ENCODE measurements around the gene POU3F1.
"Not testable (repeated sequence)": the region's sequence is repeated elsewhere in the genome, so short reads cannot be mapped to it uniquely, and the experiment has no call there.

Gene POU3F1

GRCh38 chr1:38047603-38048141, 1.1 kb upstream of the POU3F1 start:
- no peak for DNase-seq (ENCODE audit: low read depth in 2 of 2)

- DNase-seq (ENCODE audit: low read depth in 2 of 2) = peak; percentile 44 to 55
Measured at GRCh38 chr1:38046884-38047602, 450 bp upstream of the POU3F1 start.

GRCh38 chr1:38045401-38046332, 926 bp downstream of the POU3F1 start:
- no peak for DNase-seq (ENCODE audit: low read depth in 2 of 2)

- DNase-seq (ENCODE audit: low read depth in 2 of 2) = no peak
Measured at GRCh38 chr1:38044221-38045215, 2.1 kb downstream of the POU3F1 start.

- no peak for DNase-seq (ENCODE audit: low read depth in 2 of 2)
Measured at GRCh38 chr1:38043036-38043747, 3.4 kb downstream of the POU3F1 start.

GRCh38 chr1:38041936-38042834, 4.4 kb downstream of the POU3F1 start:
- DNase-seq (ENCODE audit: low read depth in 2 of 2) = no peak

- DNase-seq (ENCODE audit: low read depth in 2 of 2) = no peak
Measured at GRCh38 chr1:38039331-38040088, 7.1 kb downstream of the POU3F1 start.

GRCh38 chr1:38038861-38039260, 7.7 kb downstream of the POU3F1 start:
- DNase-seq (ENCODE audit: low read depth in 2 of 2) = no peak

GRCh38 chr1:38037221-38037939, 9.2 kb downstream of the POU3F1 start:
- DNase-seq (ENCODE audit: low read depth in 2 of 2) = no peak

- no peak for DNase-seq (ENCODE audit: low read depth in 2 of 2)
Measured at GRCh38 chr1:38034871-38035270, 11.7 kb downstream of the POU3F1 start.

- DNase-seq (ENCODE audit: low read depth in 2 of 2) = not testable (repeated sequence)
Measured at GRCh38 chr1:38032992-38033391, 13.6 kb downstream of the POU3F1 start.

- DNase-seq (ENCODE audit: low read depth in 2 of 2) = no peak
Measured at GRCh38 chr1:38031513-38031866, 15.1 kb downstream of the POU3F1 start.

GRCh38 chr1:38030596-38031512, 15.7 kb downstream of the POU3F1 start:
- DNase-seq (ENCODE audit: low read depth in 2 of 2) = no peak

- DNase-seq (ENCODE audit: low read depth in 2 of 2) = no peak
Measured at GRCh38 chr1:38029685-38030511, 16.7 kb downstream of the POU3F1 start.

- DNase-seq (ENCODE audit: low read depth in 2 of 2) = no peak
Measured at GRCh38 chr1:38029081-38029681, 17.4 kb downstream of the POU3F1 start.

GRCh38 chr1:38028671-38029070, 17.9 kb downstream of the POU3F1 start:
- no peak for DNase-seq (ENCODE audit: low read depth in 2 of 2)

Data from stimulated activated CD8-positive, alpha-beta memory T cell treated with anti-CD3 and anti-CD28 coated beads, Interleukin-7, amount 100 ng/mL, for 1 hour (primary cell).